Muscle of leg (tissue), 11 donors: ENCODE data around the gene ADAM33. TPM values are rescaled to one million over a fixed set of nuclear protein-coding genes. Genes with fewer than 3 reads are reported as not detected.

Source experiments
- DNase-seq: peaks from one replicate; pipeline ENCODE4 v3.0.0; 2013
- H3K27ac ChIP-seq: one replicate; pipeline ENCODE4 v1.5.1; 2013; ENCODE audit warnings: mild to moderate bottlenecking, low read length, control low read depth
- H3K27me3 ChIP-seq: one replicate; pipeline ENCODE4 v1.6.1; 2013; ENCODE audit warnings: low read length; ENCODE audit not compliant: control insufficient read depth, insufficient read depth
- H3K36me3 ChIP-seq: one replicate; pipeline ENCODE4 v1.6.1; 2013; ENCODE audit warnings: low read length; ENCODE audit not compliant: control insufficient read depth, insufficient read depth
- H3K4me1 ChIP-seq: one replicate; pipeline ENCODE4 v1.6.1; 2013; ENCODE audit warnings: low read length; ENCODE audit not compliant: control insufficient read depth, insufficient read depth
- H3K4me3 ChIP-seq: one replicate; pipeline ENCODE4 v1.5.1; 2013; ENCODE audit warnings: low read length, control low read depth
- H3K9me3 ChIP-seq: replicated peaks from 2 replicates; pipeline ENCODE4 v1.6.1; 2013; ENCODE audit warnings: low read depth, low read length; ENCODE audit not compliant: control insufficient read depth
- WGBS: methylation state at CpG from one replicate; pipeline ENCODE4 v1.1.5; 2013; ENCODE audit warnings: missing lambda C conversion rate; ENCODE audit not compliant: insufficient coverage; 5-methylcytosine and 5-hydroxymethylcytosine counted together
- polyA plus RNA-seq, 8 donors: library from polyadenylated mRNA; unstranded; fragments of 120-200 nt; gene quantifications; one replicate each; pipeline versions ENCODE4 v1.2.1 to v1.2.3, GENCODE V29; 2013; ENCODE audit warnings: inconsistent platforms in 1 of 8, low replicate concordance in 1 of 8; ENCODE audit not compliant: insufficient read length in 8 of 8, insufficient read depth in 1 of 8
- total RNA-seq: library from RNA; stranded (reverse); fragments of 120-200 nt; gene quantifications from one replicate; pipeline ENCODE4 v1.2.4, GENCODE V29; 2013

The ADAM33 gene
- total and polyA plus RNA-seq, 9 donors: 26.1 to 78.3 (median 52.8) TPM

GRCh38 chr20:3658716-3659491 lies 22.9 kb downstream of the ADAM33 start:
- Histone ChIP-seq H3K36me3 (no peaks in the 10 kb centered on the region), H3K27me3 (peaks cover 52% of the 10 kb centered on the region), H3K9me3 (no peaks in the 10 kb centered on the region), H3K4me3 (no peak overlapping the region), H3K27ac (no peak overlapping the region), H3K4me1 (peaks cover 16% of the 10 kb centered on the region)
- no peak for DNase-seq
- 57% methylated on average over 5 of the region's 8 CpGs for WGBS

- Histone ChIP-seq H3K27me3 (peaks cover 49% of the 10 kb centered on the region), H3K36me3 (no peaks in the 10 kb centered on the region), H3K4me1 (peaks cover 17% of the 10 kb centered on the region), H3K9me3 (no peaks in the 10 kb centered on the region), H3K4me3 (no peak overlapping the region), H3K27ac (no peak overlapping the region)
- DNase-seq: no peak
- 95% methylated on average over 7 of the region's 7 CpGs for WGBS
These were observed 23.6 kb downstream of the ADAM33 start for GRCh38 chr20:3658019-3658715.

GRCh38 chr20:3655131-3655405 lies 26.7 kb downstream of the ADAM33 start:
- Histone ChIP-seq H3K4me3 (no peak overlapping the region), H3K9me3 (no peaks in the 10 kb centered on the region), H3K36me3 (peaks cover 4% of the 10 kb centered on the region), H3K4me1 (peaks cover 27% of the 10 kb centered on the region), H3K27me3 (peaks cover 20% of the 10 kb centered on the region), H3K27ac (no peak overlapping the region)
- DNase-seq: no peak
- whole genome bisulfite sequencing: 92% methylated on average over 2 of the region's 4 CpGs

GRCh38 chr20:3654326-3655130 lies 27.3 kb downstream of the ADAM33 start:
- 75% methylated on average over 11 of the region's 17 CpGs for WGBS
- peaks cover 8% of the 10 kb centered on the region for H3K36me3 ChIP-seq
- no peaks in the 10 kb centered on the region for H3K9me3 ChIP-seq
- DNase-seq: no peak
- no peak overlapping the region for H3K4me3 ChIP-seq
- H3K27ac ChIP-seq: no peak overlapping the region
- H3K27me3 ChIP-seq: peaks cover 14% of the 10 kb centered on the region
- peaks cover 27% of the 10 kb centered on the region for H3K4me1 ChIP-seq

- 34% methylated on average over 2 of the region's 2 CpGs for WGBS
- Histone ChIP-seq H3K4me1 (peaks cover 27% of the 10 kb centered on the region), H3K27ac (no peak overlapping the region), H3K4me3 (no peak overlapping the region), H3K36me3 (peaks cover 8% of the 10 kb centered on the region), H3K9me3 (no peaks in the 10 kb centered on the region), H3K27me3 (peaks cover 8% of the 10 kb centered on the region)
- no peak for DNase-seq
These were observed 27.9 kb downstream of the ADAM33 start for GRCh38 chr20:3653921-3654320.

- no peak for DNase-seq
- Histone ChIP-seq H3K27me3 (peaks cover 3% of the 10 kb centered on the region), H3K4me1 (peaks cover 24% of the 10 kb centered on the region), H3K9me3 (no peaks in the 10 kb centered on the region), H3K36me3 (peaks cover 8% of the 10 kb centered on the region), H3K27ac (no peak overlapping the region), H3K4me3 (no peak overlapping the region)
- WGBS: 64% methylated on average over 2 of the region's 10 CpGs
These were observed 28.9 kb downstream of the ADAM33 start for GRCh38 chr20:3652676-3653596.

GRCh38 chr20:3652221-3652620 lies 29.6 kb downstream of the ADAM33 start:
- no peak for DNase-seq
- Histone ChIP-seq H3K36me3 (peaks cover 8% of the 10 kb centered on the region), H3K4me1 (peaks cover 24% of the 10 kb centered on the region), H3K4me3 (no peak overlapping the region), H3K27me3 (no peaks in the 10 kb centered on the region), H3K9me3 (no peaks in the 10 kb centered on the region), H3K27ac (no peak overlapping the region)
- WGBS: 89% methylated on average over 5 of the region's 9 CpGs

- Histone ChIP-seq H3K27ac (no peak overlapping the region), H3K9me3 (no peaks in the 10 kb centered on the region), H3K4me3 (no peak overlapping the region), H3K36me3 (peaks cover 15% of the 10 kb centered on the region), H3K27me3 (no peaks in the 10 kb centered on the region), H3K4me1 (peaks cover 24% of the 10 kb centered on the region)
- WGBS: 70% methylated on average over 9 of the region's 9 CpGs
- DNase-seq: no peak
These were observed 30.4 kb downstream of the ADAM33 start for GRCh38 chr20:3651204-3651962.

- Histone ChIP-seq H3K36me3 (peaks cover 31% of the 10 kb centered on the region), H3K27me3 (no peaks in the 10 kb centered on the region), H3K4me1 (peaks cover 14% of the 10 kb centered on the region), H3K27ac (no peak overlapping the region), H3K9me3 (no peaks in the 10 kb centered on the region), H3K4me3 (no peak overlapping the region)
- WGBS: 69% methylated on average over 3 of the region's 9 CpGs
- no peak for DNase-seq
These were observed 32.9 kb downstream of the ADAM33 start for GRCh38 chr20:3648951-3649350.
